ENCODE data around the gene PCSK9.

The PCSK9 gene

GRCh38 chr1:55039342-55040082 lies at the start of gene PCSK9:
Gene PCSK9 (plus strand): TSS chr1:55039548. CDS start chr1:55039838, 290 bp downstream.
- in situ Hi-C loops (cut with MboI; ENCODE audit: low sequenced_read_pairs), result no loop called here

- in situ Hi-C loops (cut with MboI; ENCODE audit: low sequenced_read_pairs), result no loop called here
Measured at GRCh38 chr1:54989968-54990810, 49.2 kb upstream of the PCSK9 start.

DNA sequence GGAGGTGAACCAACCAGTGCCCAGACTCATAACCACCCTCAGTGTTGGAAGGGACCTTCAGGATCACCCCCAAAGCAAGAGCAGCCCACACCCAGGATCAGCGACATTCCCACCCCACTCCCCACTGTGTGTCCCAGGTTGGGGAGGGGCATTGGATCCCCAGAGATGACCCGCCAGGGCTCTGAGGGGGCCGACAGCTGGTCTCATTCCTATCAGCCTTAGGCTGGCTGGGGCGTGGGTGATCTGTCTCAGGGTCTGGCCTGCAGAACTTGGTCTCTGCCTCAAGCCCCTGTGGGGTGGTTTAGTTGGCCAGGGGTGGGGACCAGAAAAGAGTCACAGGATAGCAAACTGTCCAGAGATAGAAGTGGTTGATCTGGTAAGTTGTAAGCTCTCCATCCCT lies 48.4 kb upstream of the PCSK9 start:
- in situ Hi-C loops (cut with MboI; ENCODE audit: low sequenced_read_pairs), result no loop called here

DNA sequence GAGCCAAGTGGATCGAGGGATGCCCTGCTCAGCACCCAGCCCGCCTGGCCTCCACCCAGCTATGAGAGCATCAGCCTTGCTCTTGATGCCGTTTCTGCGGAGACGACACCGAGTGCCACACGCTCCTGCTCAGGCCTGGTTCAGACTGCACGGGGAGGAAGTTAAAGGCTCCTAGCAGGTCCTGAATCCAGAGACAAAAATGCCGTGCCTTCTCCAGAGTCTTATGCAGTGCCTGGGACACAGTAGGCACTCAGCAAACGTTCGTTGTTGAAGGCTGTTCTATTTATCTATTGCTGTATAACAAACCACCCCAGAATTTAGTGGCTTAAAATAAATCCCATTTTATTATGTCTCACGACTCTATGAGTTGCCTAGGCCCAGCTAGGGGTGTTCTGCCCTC lies 47.4 kb upstream of the PCSK9 start:
- in situ Hi-C loops (cut with MboI; ENCODE audit: low sequenced_read_pairs), result no loop called here

DNA sequence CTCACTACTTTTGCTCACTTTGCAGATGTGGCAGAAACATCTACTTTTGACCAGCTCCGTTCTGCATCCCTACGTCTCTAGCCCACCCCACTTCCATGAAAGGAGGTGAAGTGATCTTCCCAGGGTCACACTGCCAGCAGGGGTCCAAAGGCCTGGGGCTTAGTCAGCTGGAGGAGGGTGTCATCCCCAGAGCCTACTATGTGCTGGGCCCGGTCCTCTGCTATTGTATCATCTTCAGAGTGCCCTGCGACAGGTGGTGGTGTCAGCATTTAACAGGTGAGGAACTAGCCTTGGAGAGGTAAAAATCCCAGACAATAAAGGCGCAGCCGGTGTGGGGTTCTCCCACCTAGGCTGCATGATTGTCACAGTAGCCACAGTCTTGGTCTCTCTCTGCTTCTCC lies 46.2 kb upstream of the PCSK9 start:
- in situ Hi-C loops (cut with MboI; ENCODE audit: low sequenced_read_pairs), result no loop called here

- in situ Hi-C loops (cut with MboI; ENCODE audit: low sequenced_read_pairs), result no loop called here
Measured at GRCh38 chr1:54994355-54994990, 44.9 kb upstream of the PCSK9 start.

DNA sequence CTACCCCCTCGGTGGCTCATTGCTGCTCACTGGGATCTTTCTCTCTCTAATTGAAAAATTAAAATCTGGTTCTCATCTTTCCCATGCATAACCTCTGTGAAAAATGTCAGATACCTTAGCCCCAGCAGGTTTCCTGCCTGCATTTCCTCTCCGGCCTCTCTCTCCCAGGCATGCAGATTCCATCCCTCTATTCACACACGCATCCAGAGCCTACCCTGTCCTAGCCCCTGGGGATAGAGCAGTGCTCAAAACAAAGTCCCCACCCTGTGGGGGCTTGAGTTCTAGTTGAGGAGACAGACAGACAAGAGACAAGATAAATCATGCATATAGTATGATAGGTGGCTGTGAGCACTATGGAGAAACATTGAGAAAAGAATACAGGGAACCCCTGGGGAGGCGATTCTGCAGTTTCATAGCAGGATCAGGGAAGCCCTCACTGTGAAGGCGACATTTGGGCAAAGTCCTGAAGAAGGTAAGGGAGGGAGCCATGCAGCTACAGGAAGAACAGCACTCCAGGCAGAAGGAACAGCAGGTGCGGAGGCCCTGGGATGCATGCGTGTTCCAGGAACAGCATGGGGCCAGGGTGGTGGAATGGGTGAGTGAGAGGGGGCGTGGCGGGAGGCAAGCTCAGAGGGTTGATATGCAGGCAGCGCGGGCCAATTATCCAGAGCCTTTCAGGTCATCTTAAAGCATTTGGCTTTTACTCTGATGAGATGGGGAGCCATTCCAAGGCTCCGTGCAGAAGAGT lies 44.2 kb upstream of the PCSK9 start:
- in situ Hi-C loops (cut with MboI; ENCODE audit: low sequenced_read_pairs), result no loop called here

- in situ Hi-C loops (cut with MboI; ENCODE audit: low sequenced_read_pairs), result no loop called here
Measured at GRCh38 chr1:54995835-54996234, 43.5 kb upstream of the PCSK9 start.

DNA sequence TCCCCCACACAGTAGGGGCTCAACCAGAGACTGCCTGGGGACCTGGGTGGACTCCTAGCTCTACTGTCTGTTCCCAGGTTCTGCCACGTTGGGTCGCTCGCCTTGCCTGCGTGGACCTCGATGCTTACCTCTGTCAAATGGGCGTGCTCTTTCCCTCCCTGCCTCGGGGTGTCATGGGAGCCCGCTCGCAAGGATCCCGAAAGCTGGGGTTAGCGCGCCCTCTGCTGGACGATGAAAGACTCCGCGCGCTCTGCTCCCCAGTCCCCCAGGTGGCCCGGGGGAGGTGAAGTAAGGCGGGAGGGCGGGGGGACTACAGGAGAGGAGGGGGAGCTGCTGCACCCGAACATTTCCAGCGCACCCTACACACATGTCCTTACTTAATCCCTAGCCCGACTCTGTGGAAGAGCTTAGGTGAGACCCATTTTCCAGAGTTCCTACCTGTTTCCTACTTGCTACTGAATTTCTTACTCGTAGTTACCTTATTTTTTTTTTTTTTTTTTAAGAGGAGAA lies 42.9 kb upstream of the PCSK9 start:
- in situ Hi-C loops (cut with MboI; ENCODE audit: low sequenced_read_pairs), result no loop called here

DNA sequence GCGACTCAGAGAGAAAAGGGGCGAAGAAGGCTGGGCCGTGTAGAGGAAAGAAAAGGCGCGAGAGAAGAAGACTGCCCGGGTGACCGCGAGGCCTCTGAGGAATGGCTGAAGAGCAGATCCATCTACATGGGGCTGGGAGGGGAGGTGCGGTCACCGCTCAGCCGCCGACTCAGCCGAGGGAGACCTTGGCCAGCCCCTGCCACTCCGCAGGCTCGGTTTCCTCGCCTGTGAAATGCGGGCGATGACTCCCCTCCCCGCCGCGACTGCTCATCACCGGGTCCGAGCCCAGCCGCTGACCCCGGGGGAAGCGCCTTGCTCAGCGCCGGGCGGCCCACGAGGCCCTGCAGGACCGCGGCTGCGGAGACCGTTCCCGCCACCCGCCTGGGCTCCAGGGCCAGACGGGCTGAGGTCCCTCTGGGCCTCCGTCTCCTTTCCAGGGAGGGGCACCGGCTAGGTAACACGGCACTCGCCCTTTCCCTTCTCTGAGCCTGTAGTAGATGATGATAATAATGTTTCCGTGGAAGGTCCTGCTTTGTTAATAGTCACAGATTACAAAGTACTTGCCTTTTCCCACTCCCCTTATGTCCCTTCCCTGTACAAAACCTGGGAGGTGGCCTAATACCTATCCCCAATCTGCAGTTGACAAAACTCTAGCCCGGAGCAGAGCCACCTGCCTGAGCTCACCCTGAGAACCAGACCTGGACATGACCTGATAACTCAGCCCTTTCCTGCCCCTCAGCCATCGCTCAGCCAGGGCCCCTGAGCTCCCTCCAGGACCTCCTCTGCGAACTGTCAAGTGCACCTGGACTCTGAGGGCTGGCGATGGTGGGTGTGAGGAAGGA lies 42.3 kb upstream of the PCSK9 start:
- in situ Hi-C loops (cut with MboI; ENCODE audit: low sequenced_read_pairs), result no loop called here

DNA sequence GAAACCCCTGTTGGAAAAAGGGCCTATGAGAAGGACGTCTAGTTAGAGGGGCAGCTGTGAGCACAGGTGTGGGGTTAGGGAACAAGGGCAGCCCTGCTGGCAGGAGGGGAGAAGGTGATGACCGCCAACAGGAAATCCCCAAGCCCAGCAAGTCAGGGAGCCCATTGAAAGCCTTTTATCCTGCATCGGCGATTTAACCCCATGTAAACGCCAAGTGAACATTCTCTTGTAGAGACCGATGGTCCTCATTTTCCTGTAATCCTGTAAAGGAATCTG lies 41.7 kb upstream of the PCSK9 start:
- in situ Hi-C loops (cut with MboI; ENCODE audit: low sequenced_read_pairs), result no loop called here

DNA sequence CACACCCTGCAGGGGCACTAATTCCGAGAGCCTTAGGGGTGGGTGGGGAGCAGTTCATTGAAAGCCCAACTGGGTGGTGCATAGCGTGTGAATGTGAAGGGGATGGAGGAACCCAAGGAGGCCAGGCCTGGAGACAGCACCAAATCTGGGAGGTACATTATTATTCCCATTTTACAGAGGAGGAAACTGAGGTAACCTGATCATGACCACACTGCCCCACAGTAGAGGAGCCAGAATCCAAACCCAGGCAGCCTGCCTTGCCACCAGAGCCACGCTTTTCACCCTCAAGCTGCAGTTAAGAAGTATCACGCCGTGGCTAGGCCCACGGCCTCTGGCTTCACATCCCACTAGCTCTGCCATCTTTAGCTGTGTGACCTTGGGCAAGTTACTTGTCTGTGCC lies 41.2 kb upstream of the PCSK9 start:
- in situ Hi-C loops (cut with MboI; ENCODE audit: low sequenced_read_pairs), result no loop called here

GRCh38 chr1:54998677-54999076 lies 40.7 kb upstream of the PCSK9 start, which contains the start of gene BSND:
Gene BSND (plus strand): TSS chr1:54998933. CDS start chr1:54999187, 254 bp downstream.
- in situ Hi-C loops (cut with MboI; ENCODE audit: low sequenced_read_pairs), result no loop called here

GRCh38 chr1:55000110-55001085 lies 39.0 kb upstream of the PCSK9 start:
- in situ Hi-C loops (cut with MboI; ENCODE audit: low sequenced_read_pairs), result no loop called here

GRCh38 chr1:55001311-55001710 lies 38.0 kb upstream of the PCSK9 start:
- in situ Hi-C loops (cut with MboI; ENCODE audit: low sequenced_read_pairs), result no loop called here

GRCh38 chr1:55002686-55003085 lies 36.7 kb upstream of the PCSK9 start:
- in situ Hi-C loops (cut with MboI; ENCODE audit: low sequenced_read_pairs), result no loop called here

GRCh38 chr1:55005351-55006140 lies 33.8 kb upstream of the PCSK9 start:
- in situ Hi-C loops (cut with MboI; ENCODE audit: low sequenced_read_pairs), result no loop called here

DNA sequence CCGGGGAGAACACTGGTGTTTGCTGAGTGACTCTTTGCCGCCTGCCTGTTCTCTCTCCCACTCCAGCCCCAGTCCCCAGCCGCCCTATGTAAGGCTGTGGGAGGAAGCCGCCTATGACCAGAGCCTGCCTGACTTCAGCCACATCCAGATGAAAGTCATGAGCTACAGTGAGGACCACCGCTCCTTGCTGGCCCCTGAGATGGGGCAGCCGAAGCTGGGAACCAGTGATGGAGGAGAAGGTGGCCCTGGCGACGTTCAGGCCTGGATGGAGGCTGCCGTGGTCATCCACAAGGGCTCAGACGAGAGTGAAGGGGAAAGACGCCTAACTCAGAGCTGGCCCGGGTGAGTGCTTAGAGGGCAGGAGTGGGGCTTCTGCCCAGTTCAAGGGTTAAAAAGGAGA lies 32.4 kb upstream of the PCSK9 start:
- in situ Hi-C loops (cut with MboI; ENCODE audit: low sequenced_read_pairs), result no loop called here

All from hTERT RPE-1 (cell line).